Activated CD4-positive, alpha-beta T cell treated with anti-CD3 and anti-CD28 coated beads for 4 hours (primary cell): ENCODE measurements around the gene LRP1B.
"Not testable (repeated sequence)": the region's sequence is repeated elsewhere in the genome, so short reads cannot be mapped to it uniquely, and the experiment has no call there.

Experiments
- DNase-seq, 2 donors: peaks; one replicate each; pipeline ENCODE4 v3.0.0-alpha.2; 2020

The LRP1B gene

GRCh38 chr2:140747665-140748064 lies 1383.2 kb downstream of the LRP1B start:
- no peak for DNase-seq

GRCh38 chr2:140747090-140747489 lies 1383.7 kb downstream of the LRP1B start:
- no peak for DNase-seq

GRCh38 chr2:140744379-140744778 lies 1386.4 kb downstream of the LRP1B start:
- no peak for DNase-seq

GRCh38 chr2:140737006-140737405 lies 1393.8 kb downstream of the LRP1B start:
- DNase-seq = no peak

GRCh38 chr2:140734992-140735391 lies 1395.8 kb downstream of the LRP1B start:
- DNase-seq = no peak

- no peak for DNase-seq
Observed at GRCh38 chr2:140718999-140719398, 1411.8 kb downstream of the LRP1B start.

- DNase-seq = no peak
Observed at GRCh38 chr2:140717481-140717880, 1413.3 kb downstream of the LRP1B start.

- DNase-seq = no peak
Observed at GRCh38 chr2:140714586-140714985, 1416.2 kb downstream of the LRP1B start.

- DNase-seq = no peak
Observed at GRCh38 chr2:140711867-140712266, 1418.9 kb downstream of the LRP1B start.

- no peak for DNase-seq
Observed at GRCh38 chr2:140701726-140702125, 1429.1 kb downstream of the LRP1B start.

GRCh38 chr2:140698636-140699035 lies 1432.2 kb downstream of the LRP1B start:
- no peak for DNase-seq

- DNase-seq = no peak
Observed at GRCh38 chr2:140696449-140696848, 1434.4 kb downstream of the LRP1B start.

GRCh38 chr2:140695155-140695554 lies 1435.7 kb downstream of the LRP1B start:
- no peak for DNase-seq

GRCh38 chr2:140687825-140688224 lies 1443.0 kb downstream of the LRP1B start:
- DNase-seq = no peak

GRCh38 chr2:140683658-140684057 lies 1447.2 kb downstream of the LRP1B start:
- no peak for DNase-seq

GRCh38 chr2:140680862-140681261 lies 1450.0 kb downstream of the LRP1B start:
- DNase-seq = no peak

GRCh38 chr2:140679752-140680151 lies 1451.1 kb downstream of the LRP1B start:
- DNase-seq = no peak

GRCh38 chr2:140669911-140670310 lies 1460.9 kb downstream of the LRP1B start:
- DNase-seq = no peak

- no peak for DNase-seq
Observed at GRCh38 chr2:140667203-140667602, 1463.6 kb downstream of the LRP1B start.

GRCh38 chr2:140662504-140662903 lies 1468.3 kb downstream of the LRP1B start:
- no peak for DNase-seq

- no peak for DNase-seq
Observed at GRCh38 chr2:140658760-140659692, 1471.8 kb downstream of the LRP1B start.

- DNase-seq = no peak
Observed at GRCh38 chr2:140657657-140658056, 1473.2 kb downstream of the LRP1B start.

- no peak for DNase-seq
Observed at GRCh38 chr2:140654565-140654964, 1476.3 kb downstream of the LRP1B start.

GRCh38 chr2:140650825-140651224 lies 1480.0 kb downstream of the LRP1B start:
- no peak for DNase-seq

GRCh38 chr2:140650134-140650533 lies 1480.7 kb downstream of the LRP1B start:
- not testable (repeated sequence) for DNase-seq
